Erythroblast (primary cell): Measurements from ENCODE around the gene DAGLA.
A peak's percentile ranks its signal among the peaks of the same experiment; 100 is the strongest.

Experiments
- DNase-seq, 2 experiments: peaks; one replicate each; lab custom pipeline; 2025; lab: John Stamatoyannopoulos, UW
- GATA1 ChIP-seq: IDR thresholded peaks from 2 replicates; pipeline ENCODE4 v1.6.1; 2011; ENCODE audit warnings: low read depth, mild to moderate bottlenecking, control low read depth, low read length, moderate library complexity
- POLR2A ChIP-seq: IDR thresholded peaks from 2 replicates; pipeline ENCODE4 v1.6.1; 2011; ENCODE audit warnings: mild to moderate bottlenecking, low read length

The DAGLA gene

DNA sequence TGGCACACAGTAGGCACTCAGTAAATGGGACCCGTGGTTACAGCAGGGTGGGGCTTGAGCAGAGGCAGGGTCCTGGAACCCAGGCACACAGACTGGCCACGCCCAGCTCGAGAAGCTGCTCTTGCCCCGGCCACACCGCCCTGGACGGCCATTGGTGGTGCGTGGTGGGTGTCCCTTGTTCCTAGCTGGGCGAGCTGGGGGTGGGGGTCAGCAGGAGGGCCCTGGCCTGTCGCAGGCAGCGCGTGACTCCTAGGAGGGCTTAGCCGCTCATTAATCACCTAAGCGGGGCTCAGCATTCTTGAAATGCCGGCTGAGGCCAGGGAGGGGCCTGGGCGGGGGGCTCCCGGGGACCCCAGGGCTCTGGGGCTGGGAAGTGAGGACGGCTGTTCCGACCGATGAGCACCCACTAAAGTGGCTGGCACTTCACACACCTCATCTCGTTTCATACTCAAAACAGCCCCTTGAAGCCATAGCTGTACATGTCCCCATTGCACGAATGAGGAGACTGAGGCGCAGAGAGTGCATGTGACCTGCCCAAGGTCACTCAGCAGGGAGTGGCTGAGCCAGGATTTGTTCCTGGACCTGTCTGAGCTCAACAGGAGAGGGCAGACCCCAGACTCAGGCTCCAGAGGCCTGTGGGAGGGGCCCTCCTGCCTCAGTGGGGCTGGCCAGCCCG lies 83.9 kb downstream of the DAGLA start:
- no peak for TF ChIP-seq POLR2A

DNA sequence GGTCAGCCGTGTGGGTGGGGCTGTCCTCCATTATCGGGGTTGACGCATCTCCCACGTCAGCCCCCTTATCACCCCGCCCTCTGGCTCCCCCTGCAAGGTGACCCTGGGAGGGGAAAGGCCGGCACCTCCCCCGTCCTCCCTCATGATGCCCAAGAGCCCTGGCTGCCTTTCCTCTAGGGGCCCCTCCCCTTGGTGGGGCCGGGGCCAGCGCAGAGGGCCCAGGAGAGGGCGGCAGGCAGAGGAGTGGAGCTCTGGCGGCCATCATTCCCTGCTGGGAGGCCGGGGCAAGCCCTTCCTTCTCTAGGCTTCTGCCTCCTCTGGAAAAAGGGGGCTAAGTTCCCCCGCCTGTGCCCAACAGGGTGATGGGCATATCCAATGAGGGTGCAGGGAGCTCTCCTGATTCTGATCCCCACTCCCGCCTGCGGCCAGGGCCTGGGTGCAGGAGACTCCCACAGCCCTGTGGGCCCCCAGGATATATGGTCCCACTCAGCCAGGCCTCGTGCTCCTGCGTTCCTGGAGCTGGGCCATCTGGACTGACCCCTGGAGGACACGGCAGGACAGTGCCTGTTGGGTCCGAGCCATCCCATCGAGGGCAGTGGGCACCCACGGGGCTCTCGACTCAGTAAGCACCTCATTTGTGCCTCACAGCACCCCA lies 84.5 kb downstream of the DAGLA start:
- DNase-seq: peak in 1 of 2 experiments; percentile 20
- TF ChIP-seq GATA1 (no peak), POLR2A (no peak)

More for the DNA sequence above, 83.9 kb downstream of the DAGLA start:
- DNase-seq: no peak

DNA sequence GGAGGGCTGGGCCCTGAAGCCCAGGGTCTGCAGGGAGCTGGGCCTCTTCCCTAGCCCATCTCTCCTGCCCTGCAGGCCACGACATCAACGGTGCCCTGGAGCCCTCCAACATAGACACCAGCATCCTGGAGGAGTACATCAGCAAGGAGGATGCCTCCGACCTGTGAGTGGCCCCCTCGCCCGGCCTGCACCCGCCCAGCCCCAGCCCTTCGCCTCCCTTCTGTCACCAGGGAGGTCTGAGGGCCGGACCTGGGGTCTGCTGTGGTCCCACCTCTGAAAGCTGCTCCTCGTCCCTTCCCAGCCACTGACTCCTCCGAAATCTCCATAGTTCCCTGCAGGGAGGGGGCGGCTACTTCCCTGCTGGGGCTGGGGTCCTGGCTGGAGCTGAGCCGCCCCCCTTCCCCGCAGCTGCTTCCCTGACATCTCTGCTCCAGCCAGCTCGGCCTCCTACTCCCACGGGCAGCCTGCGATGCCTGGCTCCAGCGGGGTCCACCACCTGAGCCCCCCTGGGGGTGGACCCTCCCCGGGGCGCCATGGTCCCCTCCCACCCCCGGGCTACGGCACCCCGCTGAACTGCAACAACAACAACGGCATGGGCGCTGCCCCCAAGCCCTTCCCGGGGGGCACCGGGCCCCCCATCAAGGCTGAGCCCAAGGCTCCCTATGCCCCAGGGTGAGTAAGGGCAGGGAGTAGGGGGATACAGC lies 85.5 kb downstream of the DAGLA start:
- TF ChIP-seq POLR2A: no peak
- TF ChIP-seq GATA1: no peak
- no peak for DNase-seq

DNA sequence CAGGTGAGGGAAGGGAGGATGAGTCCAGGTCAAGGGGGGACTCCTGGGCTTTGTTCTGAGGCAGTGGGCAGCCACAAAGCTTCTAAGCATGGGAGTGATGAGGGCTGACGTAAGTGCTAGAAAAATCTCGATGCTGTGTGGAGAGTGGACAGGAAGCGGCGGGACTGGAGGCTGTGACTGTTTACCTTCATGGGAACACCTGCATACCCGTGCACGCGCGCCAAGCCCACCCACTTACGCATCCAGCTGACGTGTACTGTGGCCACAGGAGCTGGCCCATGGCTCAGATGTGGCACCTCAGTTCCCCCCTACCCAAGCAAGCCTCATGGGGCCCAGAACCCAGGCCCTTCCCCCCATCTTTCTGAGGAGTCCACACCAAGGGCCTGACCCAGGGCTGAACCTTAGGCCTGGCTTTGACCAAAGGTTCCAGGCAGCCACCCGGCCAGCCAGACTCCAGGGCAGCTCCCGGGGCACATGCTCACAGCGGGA lies 86.2 kb downstream of the DAGLA start:
- DNase-seq: no peak
- TF ChIP-seq GATA1 (no peak), POLR2A (no peak)

DNA sequence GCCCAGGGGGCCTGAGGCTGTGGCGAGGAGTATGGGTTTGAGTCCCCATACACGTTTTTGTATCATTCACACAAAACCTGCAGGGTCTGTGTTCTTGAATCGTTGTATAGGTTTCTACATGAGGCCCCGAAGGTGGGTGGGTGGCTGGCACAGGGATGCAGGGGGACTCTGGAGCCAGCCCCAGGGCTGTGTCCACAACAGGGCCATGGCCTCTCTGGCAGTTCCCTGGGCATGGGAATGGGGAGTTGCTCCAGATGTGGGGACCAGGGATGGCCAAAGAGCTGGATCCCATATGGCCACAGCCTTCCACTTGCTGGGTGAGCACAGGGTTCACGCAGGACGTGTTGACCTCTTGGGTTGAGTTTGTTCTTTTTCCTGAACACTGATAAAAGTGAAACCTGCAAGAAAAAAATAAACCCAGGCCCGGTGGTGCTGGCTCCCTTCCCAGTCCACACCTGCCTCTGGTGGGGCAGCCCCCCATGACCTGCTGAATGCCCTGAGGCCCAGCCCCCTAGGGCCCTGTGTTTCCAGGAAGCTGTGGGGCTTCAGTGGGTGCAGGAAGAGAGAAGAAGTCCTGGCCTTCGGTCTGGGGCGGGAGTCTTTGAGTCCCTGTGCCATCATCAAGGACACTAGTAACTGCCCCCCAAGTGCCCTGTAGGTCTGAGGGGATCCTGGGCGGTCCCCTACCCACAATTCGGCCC lies 88.3 kb downstream of the DAGLA start:
- no peak for DNase-seq
- TF ChIP-seq GATA1: no peak
- no peak for TF ChIP-seq POLR2A

DNA sequence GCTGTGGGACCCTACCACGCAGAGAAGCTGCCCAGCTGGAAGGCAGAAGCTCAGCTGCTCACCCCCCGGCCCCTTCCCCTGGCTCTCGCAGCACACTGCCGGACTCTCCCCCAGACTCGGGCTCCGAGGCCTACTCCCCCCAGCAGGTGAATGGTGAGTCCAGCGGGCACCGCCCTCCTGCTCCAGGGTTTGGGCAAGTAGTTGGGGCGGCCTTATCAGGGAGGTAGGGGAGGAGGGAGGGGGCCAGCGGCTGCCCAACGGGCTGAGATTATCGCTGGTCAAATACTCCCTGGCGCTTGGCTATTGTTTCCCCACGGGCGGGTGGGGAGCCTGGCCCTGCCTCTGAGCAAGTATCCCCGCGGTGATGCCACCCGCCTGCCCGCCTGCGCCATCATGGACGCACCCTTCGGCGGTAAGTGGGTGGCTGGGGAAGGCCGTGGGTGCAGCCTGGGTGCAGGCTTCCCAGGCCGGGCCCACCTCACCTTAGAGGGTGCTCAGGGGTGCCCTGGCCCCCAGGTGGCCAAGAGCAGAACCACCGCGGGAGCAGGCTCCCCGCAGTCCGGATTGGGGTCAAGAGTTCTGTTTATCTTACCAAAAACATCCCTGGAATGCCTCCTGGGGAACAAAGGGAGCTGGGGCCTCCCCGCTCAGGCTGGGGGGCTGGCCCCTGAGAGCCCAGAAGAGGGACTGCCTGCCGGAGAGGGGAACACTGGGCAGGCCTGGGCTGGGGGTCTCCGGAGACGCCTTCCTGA lies 89.2 kb downstream of the DAGLA start:
- DNase-seq: no peak
- TF ChIP-seq POLR2A (no peak), GATA1 (no peak)

DNA sequence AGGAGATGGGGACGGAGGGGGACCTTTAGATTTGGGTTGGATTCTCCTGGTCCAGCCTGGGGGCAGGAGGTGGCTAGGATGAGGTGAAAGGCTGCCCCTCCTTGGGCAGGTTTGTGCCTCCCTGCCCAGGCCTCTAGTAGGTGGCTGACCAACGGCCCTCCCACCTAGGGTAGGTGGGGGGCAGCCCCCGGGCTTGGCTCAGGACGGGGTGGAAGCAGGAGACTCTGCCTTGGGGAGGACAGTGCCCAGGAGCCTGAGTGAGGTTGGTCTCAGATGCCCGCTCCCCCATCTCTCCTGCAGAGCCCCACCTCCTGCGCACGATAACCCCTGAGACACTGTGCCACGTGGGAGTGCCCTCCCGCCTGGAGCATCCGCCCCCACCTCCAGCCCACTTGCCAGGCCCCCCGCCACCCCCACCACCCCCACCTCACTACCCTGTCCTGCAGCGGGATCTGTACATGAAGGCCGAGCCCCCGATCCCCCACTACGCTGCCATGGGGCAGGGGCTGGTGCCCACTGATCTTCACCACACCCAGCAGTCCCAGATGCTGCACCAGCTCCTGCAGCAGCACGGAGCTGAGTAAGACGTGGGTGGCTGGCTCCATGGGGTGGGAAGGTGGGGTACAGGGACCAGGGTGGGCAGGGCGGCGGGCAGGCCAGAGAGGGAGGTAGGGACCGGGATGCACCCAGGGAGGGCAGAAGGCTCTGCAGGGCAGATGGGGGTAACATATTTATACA lies 89.9 kb downstream of the DAGLA start:
- no peak for DNase-seq
- no peak for TF ChIP-seq POLR2A
- no peak for TF ChIP-seq GATA1

DNA sequence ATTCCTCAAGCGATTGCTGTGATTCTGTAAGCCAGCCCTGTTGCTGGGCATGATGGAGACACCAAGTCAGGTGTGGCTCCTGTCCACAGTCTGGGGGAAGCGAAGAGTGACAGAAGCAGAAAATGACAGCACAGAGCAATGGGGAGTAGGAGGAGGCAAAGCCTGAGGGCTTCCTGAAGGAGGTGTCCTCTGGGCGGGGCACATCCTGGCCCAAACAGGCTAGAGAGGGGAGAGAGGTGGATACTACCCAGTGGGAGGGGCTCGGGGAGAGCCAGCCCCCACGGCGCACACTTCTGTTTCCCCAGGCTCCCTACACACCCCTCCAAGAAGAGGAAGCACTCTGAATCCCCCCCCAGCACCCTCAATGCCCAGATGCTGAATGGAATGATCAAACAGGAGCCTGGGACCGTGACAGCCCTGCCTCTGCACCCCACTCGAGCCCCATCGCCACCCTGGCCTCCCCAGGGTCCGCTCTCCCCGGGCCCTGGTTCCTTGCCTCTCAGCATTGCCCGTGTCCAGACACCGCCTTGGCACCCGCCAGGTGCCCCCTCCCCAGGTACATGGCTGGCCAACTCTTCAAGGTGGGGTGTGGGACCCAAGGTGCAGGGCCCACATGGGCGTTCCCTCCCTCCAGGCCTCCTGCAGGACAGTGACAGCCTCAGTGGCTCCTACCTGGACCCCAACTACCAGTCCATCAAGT lies 91.2 kb downstream of the DAGLA start:
- DNase-seq: no peak
- TF ChIP-seq POLR2A: no peak
- TF ChIP-seq GATA1: no peak

DNA sequence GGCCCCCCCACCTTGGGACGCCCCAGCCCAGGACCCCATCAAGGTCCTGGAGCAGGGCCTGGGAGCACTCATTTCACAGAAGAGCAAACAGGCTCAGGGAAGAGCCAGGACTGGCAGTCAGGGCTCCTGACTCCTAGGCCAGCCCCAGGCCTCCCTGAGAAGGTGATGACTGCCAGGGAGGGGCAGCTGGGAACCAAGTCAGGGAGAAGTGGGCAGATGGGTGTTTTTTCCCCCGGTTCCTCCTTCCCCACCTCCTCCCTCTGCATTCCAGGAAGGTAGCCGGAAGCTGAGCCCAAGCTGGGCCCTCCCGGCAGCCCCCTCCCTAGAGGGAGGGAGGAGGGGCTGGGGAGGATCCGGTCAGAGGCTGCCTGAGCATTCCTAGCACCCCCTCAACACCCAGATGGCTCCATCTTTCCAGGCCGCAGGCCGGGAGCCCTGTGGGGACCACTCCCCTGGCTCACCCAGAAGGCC lies 91.8 kb downstream of the DAGLA start:
- no peak for TF ChIP-seq POLR2A
- no peak for TF ChIP-seq GATA1
- no peak for DNase-seq

DNA sequence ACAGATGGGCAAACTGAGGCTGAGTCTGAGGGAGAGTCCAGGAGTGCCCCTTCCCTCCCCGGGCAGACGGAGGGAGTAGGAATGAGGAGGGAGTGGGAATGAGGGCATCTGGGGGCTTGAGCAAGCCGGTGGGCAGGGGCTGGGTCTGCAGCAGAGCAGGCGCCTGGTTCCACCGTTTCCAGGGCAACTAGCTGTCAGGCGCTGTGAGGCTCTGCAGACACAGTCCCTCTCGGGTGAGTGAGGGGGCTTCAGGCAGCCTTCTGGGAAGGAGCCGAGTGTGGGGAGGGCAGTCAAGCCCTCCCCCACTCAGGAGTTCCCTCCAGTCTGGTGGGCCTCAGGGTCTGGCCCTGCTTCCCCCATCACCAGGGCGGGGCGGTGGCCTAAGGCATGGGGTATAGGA lies 93.2 kb downstream of the DAGLA start:
- no peak for TF ChIP-seq POLR2A
- TF ChIP-seq GATA1: no peak
- no peak for DNase-seq

DNA sequence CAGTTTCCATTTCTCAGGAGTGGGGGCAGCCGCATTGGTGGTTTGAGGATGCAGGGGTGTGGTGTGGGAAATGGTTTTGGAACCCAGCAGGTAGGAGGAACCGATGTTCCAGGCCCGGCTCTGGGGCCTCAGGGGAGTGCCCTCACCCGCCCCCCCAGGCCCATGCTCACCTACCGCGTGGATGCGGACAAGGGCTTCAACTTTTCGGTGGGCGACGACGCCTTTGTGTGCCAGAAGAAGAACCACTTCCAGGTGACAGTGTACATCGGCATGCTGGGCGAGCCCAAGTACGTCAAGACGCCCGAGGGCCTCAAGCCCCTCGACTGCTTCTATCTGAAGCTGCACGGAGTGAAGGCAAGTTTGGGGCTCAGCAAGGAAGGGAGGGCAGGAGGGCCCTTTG lies 93.6 kb downstream of the DAGLA start:
- TF ChIP-seq GATA1 (no peak), POLR2A (no peak)
- DNase-seq: no peak

DNA sequence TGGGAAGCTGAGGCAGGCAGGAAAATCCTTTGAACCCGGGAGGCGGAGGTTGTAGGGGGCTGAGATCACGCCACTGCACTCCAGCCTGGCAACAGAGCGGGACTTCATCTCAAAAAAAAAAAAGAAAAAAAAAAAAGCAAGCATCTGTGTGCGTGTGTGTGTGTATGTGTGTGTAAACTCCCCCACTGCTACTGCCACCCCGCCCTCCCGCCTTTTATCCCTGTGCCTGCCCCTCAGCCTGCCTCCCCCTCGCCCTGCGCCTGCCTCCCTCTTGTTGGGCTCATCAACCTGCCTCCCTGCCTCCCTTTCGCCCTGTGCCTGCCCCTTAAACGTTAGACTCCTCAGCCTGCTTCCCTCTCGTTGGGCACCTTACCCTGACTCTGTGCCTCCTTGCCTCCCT lies 94.2 kb downstream of the DAGLA start:
- TF ChIP-seq GATA1 (no peak), POLR2A (no peak)
- DNase-seq: no peak
